Measurements from ENCODE around the gene ANGPTL2.
A peak's percentile ranks its signal among the peaks of the same experiment; 100 is the strongest.

The ANGPTL2 gene

GRCh38 chr9:127050152-127050551, 72.3 kb downstream of the ANGPTL2 start:
- TF ChIP-seq TAF1 (IDR thresholded peaks at IDR 0.05; ENCODE audit: borderline replicate concordance, insufficient read depth, low read length) (no peak), REST (IDR thresholded peaks at IDR 0.05; ENCODE audit: insufficient read depth in 1 of 2, low read depth in 2 of 2, low read length in 2 of 2) (no peak), POLR2AphosphoS5 (IDR thresholded peaks at IDR 0.05; ENCODE audit: low read depth, low read length) (no peak), SIN3A (IDR thresholded peaks at IDR 0.05; ENCODE audit: borderline replicate concordance, insufficient read depth, low read length) (no peak), FOXP2 (optimal IDR thresholded peaks at IDR 0.05; ENCODE audit: borderline replicate concordance, extremely low read depth, extremely low read length, insufficient read depth) (no peak)

GRCh38 chr9:127049581-127049980, 72.9 kb downstream of the ANGPTL2 start:
- TF ChIP-seq SIN3A (IDR thresholded peaks at IDR 0.05; ENCODE audit: borderline replicate concordance, insufficient read depth, low read length) (no peak), REST (IDR thresholded peaks at IDR 0.05; ENCODE audit: insufficient read depth in 1 of 2, low read depth in 2 of 2, low read length in 2 of 2) (no peak), POLR2AphosphoS5 (IDR thresholded peaks at IDR 0.05; ENCODE audit: low read depth, low read length) (no peak), FOXP2 (optimal IDR thresholded peaks at IDR 0.05; ENCODE audit: borderline replicate concordance, extremely low read depth, extremely low read length, insufficient read depth) (no peak), TAF1 (IDR thresholded peaks at IDR 0.05; ENCODE audit: borderline replicate concordance, insufficient read depth, low read length) (no peak)

- TF ChIP-seq TAF1 (IDR thresholded peaks at IDR 0.05; ENCODE audit: borderline replicate concordance, insufficient read depth, low read length): no peak
- TF ChIP-seq POLR2AphosphoS5 (IDR thresholded peaks at IDR 0.05; ENCODE audit: low read depth, low read length): no peak
- peak; percentile 95 for TF ChIP-seq FOXP2 (optimal IDR thresholded peaks at IDR 0.05; ENCODE audit: borderline replicate concordance, extremely low read depth, extremely low read length, insufficient read depth)
- 0 out of 4 replicates have a peak, but pooled peaks of 1 of the 2 experiments have one; percentile 33 for TF ChIP-seq REST (IDR thresholded peaks at IDR 0.05; ENCODE audit: insufficient read depth in 1 of 2, low read depth in 2 of 2, low read length in 2 of 2)
- TF ChIP-seq SIN3A (IDR thresholded peaks at IDR 0.05; ENCODE audit: borderline replicate concordance, insufficient read depth, low read length): no peak
These were observed 73.4 kb downstream of the ANGPTL2 start for GRCh38 chr9:127049044-127049443.

GRCh38 chr9:127047971-127048370, 74.5 kb downstream of the ANGPTL2 start:
- TF ChIP-seq FOXP2 (optimal IDR thresholded peaks at IDR 0.05; ENCODE audit: borderline replicate concordance, extremely low read depth, extremely low read length, insufficient read depth) (no peak), SIN3A (IDR thresholded peaks at IDR 0.05; ENCODE audit: borderline replicate concordance, insufficient read depth, low read length) (no peak), POLR2AphosphoS5 (IDR thresholded peaks at IDR 0.05; ENCODE audit: low read depth, low read length) (no peak), TAF1 (IDR thresholded peaks at IDR 0.05; ENCODE audit: borderline replicate concordance, insufficient read depth, low read length) (no peak), REST (IDR thresholded peaks at IDR 0.05; ENCODE audit: insufficient read depth in 1 of 2, low read depth in 2 of 2, low read length in 2 of 2) (no peak)

- no peak for TF ChIP-seq REST (IDR thresholded peaks at IDR 0.05; ENCODE audit: insufficient read depth in 1 of 2, low read depth in 2 of 2, low read length in 2 of 2)
- no peak for TF ChIP-seq SIN3A (IDR thresholded peaks at IDR 0.05; ENCODE audit: borderline replicate concordance, insufficient read depth, low read length)
- no peak for TF ChIP-seq FOXP2 (optimal IDR thresholded peaks at IDR 0.05; ENCODE audit: borderline replicate concordance, extremely low read depth, extremely low read length, insufficient read depth)
- no peak for TF ChIP-seq POLR2AphosphoS5 (IDR thresholded peaks at IDR 0.05; ENCODE audit: low read depth, low read length)
- TF ChIP-seq TAF1 (IDR thresholded peaks at IDR 0.05; ENCODE audit: borderline replicate concordance, insufficient read depth, low read length): no peak
These were observed 77.3 kb downstream of the ANGPTL2 start for GRCh38 chr9:127045148-127045547.

Measured in PFSK-1 (cell line).